Astrocyte of the cerebellum (primary cell): ENCODE results near the gene RAD9A.

Source experiments
- DNase-seq: peaks from one replicate; pipeline ENCODE4 v3.0.0-alpha.2; 2011; ENCODE audit warnings: low read depth
- H3K4me3 ChIP-seq: 2 replicates; pipeline ENCODE4 v1.5.1; 2011; ENCODE audit warnings: mild to moderate bottlenecking, low read depth, low read length, moderate library complexity
- in situ Hi-C: cut with HindIII; loops from 2 replicates; pipeline ENCODE4 v1.10.0; 2017; ENCODE audit warnings: low sequenced_read_pairs
- TF ChIP-seq, protein P1 (sequence below): IDR thresholded peaks from 2 replicates; pipeline ENCODE4 v1.5.1; 2012; ENCODE audit warnings: low read length, low read depth, moderate library complexity, mild to moderate bottlenecking; ENCODE audit errors: missing control alignments

The RAD9A gene

DNA sequence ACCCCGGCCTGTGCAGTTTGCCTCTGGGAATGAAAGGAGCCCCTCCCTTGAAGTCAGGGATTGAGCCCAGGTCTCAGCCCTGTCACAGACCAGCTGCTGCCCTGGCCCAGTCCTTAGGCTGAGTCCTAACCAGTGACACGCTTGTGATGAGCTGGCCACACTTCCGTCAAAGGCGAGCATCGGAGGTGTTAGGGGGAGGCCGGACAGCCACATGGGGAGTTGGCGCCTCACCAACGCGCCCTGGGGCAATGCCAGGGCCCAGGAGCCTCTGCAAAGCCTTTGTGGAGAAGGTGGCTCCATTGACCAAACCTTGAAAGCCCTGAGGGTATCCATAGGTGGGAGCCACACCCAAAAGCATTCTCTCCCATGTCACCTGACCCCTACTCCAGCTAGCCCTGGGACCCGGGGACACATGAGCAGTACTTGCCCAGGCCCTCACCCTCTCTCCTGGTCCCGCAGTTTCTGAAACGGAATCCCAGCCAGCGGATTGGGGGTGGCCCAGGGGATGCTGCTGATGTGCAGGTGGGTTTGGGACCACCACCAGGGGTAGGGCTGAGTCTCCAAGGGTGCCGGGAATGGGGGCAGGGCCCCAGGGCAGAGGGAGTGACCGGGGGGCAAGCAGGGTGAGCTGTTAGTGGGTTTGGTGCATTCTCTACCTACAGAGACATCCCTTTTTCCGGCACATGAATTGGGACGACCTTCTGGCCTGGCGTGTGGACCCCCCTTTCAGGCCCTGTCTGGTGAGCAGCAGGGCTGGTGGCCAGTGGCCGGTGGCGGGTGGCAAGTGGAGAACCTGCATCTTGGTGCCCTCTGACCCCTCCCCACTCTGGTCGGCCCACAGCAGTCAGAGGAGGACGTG lies 42.0 kb downstream of the RAD9A start:
- no peak for DNase-seq
- no peak overlapping the region for H3K4me3 ChIP-seq
- in situ Hi-C loops = no loop called here
- TF ChIP-seq, protein P1, sequence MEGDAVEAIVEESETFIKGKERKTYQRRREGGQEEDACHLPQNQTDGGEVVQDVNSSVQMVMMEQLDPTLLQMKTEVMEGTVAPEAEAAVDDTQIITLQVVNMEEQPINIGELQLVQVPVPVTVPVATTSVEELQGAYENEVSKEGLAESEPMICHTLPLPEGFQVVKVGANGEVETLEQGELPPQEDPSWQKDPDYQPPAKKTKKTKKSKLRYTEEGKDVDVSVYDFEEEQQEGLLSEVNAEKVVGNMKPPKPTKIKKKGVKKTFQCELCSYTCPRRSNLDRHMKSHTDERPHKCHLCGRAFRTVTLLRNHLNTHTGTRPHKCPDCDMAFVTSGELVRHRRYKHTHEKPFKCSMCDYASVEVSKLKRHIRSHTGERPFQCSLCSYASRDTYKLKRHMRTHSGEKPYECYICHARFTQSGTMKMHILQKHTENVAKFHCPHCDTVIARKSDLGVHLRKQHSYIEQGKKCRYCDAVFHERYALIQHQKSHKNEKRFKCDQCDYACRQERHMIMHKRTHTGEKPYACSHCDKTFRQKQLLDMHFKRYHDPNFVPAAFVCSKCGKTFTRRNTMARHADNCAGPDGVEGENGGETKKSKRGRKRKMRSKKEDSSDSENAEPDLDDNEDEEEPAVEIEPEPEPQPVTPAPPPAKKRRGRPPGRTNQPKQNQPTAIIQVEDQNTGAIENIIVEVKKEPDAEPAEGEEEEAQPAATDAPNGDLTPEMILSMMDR = no peak

DNA sequence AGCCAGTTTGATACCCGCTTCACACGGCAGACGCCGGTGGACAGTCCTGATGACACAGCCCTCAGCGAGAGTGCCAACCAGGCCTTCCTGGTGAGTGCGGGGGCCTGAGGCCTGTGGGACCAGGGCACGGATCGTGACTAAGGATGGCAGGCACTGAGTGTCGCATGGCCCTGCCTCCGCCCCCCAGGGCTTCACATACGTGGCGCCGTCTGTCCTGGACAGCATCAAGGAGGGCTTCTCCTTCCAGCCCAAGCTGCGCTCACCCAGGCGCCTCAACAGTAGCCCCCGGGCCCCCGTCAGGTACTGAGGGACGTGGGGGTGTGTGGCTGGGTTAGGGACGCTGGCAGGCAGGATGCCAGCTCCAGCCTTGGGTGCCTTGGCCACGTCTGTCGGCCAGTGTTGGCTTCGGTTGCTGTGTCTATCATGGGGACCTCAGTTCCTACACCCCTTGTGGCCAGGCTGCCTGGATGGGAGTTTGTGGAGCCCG lies 42.7 kb downstream of the RAD9A start:
- TF ChIP-seq, protein P1 = no peak
- DNase-seq = no peak
- in situ Hi-C loops = no loop called here
- no peak overlapping the region for H3K4me3 ChIP-seq

DNA sequence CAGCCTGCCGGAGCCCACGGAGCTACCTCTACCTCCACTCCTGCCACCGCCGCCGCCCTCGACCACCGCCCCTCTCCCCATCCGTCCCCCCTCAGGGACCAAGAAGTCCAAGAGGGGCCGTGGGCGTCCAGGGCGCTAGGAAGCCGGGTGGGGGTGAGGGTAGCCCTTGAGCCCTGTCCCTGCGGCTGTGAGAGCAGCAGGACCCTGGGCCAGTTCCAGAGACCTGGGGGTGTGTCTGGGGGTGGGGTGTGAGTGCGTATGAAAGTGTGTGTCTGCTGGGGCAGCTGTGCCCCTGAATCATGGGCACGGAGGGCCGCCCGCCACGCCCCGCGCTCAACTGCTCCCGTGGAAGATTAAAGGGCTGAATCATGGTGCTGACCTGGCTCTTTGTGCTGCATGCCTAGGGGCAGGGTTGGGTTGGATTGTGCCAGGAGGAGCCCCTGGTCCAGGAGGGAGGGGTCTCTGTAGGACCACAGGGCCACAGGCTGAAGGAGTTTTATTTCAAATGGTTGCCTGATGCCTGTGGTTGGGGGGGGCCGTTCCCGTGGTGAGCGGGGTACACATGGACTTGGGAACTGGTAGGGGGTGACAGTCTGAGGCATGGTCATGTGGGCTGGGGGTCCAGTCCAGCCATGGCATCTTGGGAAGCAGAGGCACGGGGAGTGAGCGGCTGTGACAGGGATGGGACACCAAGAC lies 43.4 kb downstream of the RAD9A start:
- DNase-seq = no peak
- TF ChIP-seq, protein P1 = no peak
- no peak overlapping the region for H3K4me3 ChIP-seq
- in situ Hi-C loops = no loop called here

DNA sequence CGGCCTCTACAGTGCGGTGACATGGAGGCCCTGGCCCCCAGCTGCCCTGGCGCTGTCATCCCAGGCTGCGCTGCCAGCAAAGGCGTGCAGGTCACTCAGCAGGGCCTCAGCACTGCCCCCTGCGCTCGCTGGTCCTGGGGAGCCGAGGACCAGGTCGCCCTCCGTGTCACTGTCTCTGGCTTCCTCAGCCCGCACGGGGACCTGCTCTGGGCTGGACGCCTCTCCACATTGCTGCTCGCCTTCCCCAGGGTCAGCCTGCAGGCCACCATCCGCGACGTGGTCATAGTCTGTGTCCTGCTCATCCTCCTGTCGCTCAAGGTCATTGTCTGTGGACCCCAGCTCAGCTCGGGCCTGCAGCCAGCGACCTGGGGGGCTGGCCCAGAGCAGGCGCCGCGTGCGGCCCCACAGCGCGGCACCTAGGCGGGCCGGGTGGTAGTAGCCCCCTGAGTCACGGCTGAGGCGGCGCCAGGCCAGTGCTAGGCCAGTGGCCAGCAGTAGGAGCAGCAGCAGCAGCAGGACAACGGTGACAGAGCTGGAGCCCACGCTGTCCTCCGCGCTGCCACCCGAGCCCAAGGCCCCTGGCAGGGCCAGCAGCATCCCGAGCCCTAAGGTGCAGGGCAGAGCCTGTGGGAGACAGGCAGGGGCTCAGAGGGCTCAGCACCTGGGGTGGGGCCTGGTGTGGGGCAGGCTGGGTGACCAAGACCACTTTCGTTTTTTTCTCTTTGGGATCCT lies 44.1 kb downstream of the RAD9A start:
- in situ Hi-C loops = no loop called here
- H3K4me3 ChIP-seq = no peak overlapping the region
- no peak for DNase-seq
- TF ChIP-seq, protein P1 = no peak

DNA sequence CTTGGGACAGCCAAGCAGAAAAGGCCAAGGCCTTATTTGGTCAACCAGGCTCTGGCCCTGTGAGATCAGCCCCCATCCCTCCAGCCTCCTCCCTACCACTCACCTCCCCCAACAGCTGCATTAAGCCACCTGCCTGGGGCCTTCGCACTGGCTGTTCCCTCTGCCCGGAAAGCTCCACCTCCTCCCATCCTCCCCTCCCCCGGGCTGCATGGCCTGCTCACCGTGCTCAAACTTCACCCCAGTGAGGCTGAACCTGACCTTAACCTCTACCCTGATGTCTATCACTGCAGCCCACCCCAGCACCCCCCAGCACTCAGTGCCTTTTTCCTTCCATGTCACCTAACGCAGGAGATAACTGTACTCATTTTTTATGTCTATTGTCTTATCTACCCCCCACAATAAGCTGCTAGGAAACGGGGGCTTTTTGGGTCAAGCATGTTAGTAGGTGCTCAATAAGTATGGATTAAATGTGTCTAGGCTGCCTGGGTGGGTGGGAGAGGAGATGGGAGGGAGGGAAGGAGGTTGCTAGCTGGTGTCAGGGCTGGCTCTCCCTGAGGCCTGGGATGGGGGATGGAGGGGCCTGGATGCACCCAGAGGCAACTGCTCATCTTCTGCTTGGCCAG lies 44.8 kb downstream of the RAD9A start:
- H3K4me3 ChIP-seq = no peak overlapping the region
- TF ChIP-seq, protein P1 = no peak
- DNase-seq = no peak
- in situ Hi-C loops = no loop called here
